Endothelial cell (in vitro differentiated cells): Measurements from ENCODE around the gene PCNA. TPM values are rescaled to one million over a fixed set of nuclear protein-coding genes. Genes with fewer than 3 reads are reported as not detected.
A peak's percentile ranks its signal among the peaks of the same experiment; 100 is the strongest.

Source experiments
- DNase-seq: peaks from one replicate; pipeline ENCODE4 v3.0.0; 2021; ENCODE audit warnings: low spot score
- H3K27ac Mint-ChIP-seq: one replicate; pipeline ENCODE4 v1.8.0; 2021; ENCODE audit warnings: mixed read lengths, inconsistent platforms; ENCODE audit not compliant: unreplicated experiment
- H3K27me3 Mint-ChIP-seq: one replicate; pipeline ENCODE4 v1.8.0; 2021; ENCODE audit warnings: mild to moderate bottlenecking, moderate library complexity, mixed read lengths, inconsistent platforms; ENCODE audit not compliant: unreplicated experiment
- H3K36me3 Mint-ChIP-seq: one replicate; pipeline ENCODE4 v1.8.0; 2021; ENCODE audit warnings: mild to moderate bottlenecking, low read depth, mixed read lengths, inconsistent platforms; ENCODE audit not compliant: unreplicated experiment
- H3K4me1 Mint-ChIP-seq: one replicate; pipeline ENCODE4 v1.8.0; 2021; ENCODE audit warnings: mild to moderate bottlenecking, mixed read lengths, inconsistent platforms; ENCODE audit not compliant: unreplicated experiment
- H3K4me3 Mint-ChIP-seq: one replicate; pipeline ENCODE4 v1.8.0; 2021; ENCODE audit warnings: mild to moderate bottlenecking, mixed read lengths, inconsistent platforms; ENCODE audit not compliant: unreplicated experiment
- H3K9me3 Mint-ChIP-seq: one replicate; pipeline ENCODE4 v1.8.0; 2021; ENCODE audit warnings: mixed read lengths, inconsistent platforms; ENCODE audit not compliant: unreplicated experiment
- total RNA-seq: library from RNA; stranded (reverse); fragmentation: NEBNext Ultra II Directional; extraction: Animal tissue kit (Norgen Biotek cat#: 25700); gene quantifications from one replicate; pipeline ENCODE4 v1.2.1, GENCODE V29; 2021; ENCODE audit not compliant: unreplicated experiment
- TF ChIP-seq, protein P1 (sequence below): fragments of 200-600 bp; sonication (generic); IDR thresholded peaks from one replicate; pipeline ENCODE4 v1.5.0; 2021; ENCODE audit warnings: antibody characterized with exemption; ENCODE audit not compliant: unreplicated experiment

Gene PCNA
- total RNA-seq, 1 donor from 2014 or later: 77.1 TPM

DNA sequence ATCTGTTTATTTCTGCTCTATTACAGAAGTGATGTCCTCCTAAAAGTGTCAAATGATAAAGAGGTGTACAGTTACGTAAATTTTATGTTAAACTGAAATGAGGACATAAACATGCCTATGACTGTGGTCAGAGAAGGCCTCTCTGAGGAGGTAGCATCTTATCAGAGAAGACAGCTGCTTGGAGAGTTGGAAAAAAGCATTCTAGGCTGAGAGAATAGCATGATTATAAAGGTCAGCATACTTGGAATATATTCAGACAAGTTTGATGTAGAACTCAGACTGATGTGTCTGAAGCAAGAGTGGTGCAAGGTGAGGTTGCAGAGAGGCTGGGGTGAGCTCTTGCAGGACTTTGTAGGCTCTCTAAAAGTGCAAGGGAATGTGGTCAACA is 3.1 kb upstream of the PCNA start:
- DNase-seq: no peak
- H3K36me3 Mint-ChIP-seq: peaks cover 2% of the 10 kb centered on the region
- TF ChIP-seq, protein P1, sequence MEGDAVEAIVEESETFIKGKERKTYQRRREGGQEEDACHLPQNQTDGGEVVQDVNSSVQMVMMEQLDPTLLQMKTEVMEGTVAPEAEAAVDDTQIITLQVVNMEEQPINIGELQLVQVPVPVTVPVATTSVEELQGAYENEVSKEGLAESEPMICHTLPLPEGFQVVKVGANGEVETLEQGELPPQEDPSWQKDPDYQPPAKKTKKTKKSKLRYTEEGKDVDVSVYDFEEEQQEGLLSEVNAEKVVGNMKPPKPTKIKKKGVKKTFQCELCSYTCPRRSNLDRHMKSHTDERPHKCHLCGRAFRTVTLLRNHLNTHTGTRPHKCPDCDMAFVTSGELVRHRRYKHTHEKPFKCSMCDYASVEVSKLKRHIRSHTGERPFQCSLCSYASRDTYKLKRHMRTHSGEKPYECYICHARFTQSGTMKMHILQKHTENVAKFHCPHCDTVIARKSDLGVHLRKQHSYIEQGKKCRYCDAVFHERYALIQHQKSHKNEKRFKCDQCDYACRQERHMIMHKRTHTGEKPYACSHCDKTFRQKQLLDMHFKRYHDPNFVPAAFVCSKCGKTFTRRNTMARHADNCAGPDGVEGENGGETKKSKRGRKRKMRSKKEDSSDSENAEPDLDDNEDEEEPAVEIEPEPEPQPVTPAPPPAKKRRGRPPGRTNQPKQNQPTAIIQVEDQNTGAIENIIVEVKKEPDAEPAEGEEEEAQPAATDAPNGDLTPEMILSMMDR: no peak
- no peak overlapping the region for H3K27ac Mint-ChIP-seq
- peaks cover 9% of the 10 kb centered on the region for H3K27me3 Mint-ChIP-seq
- no peaks in the 10 kb centered on the region for H3K9me3 Mint-ChIP-seq
- no peak overlapping the region for H3K4me3 Mint-ChIP-seq
- peaks cover 18% of the 10 kb centered on the region for H3K4me1 Mint-ChIP-seq

DNA sequence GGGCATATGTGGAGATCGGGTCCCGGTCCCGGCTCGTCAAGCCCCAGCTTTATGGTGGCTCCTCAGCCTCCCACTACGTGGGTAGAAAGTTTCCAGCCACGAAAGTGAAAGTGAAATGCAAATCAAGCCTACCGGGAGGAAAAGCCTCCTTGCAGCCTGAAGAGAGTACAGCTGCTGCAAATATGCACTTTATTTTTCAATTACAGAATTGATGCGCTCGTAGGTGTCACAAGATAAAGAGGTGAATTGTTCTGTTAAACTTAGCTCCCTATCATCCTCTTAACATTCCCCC is 373 bp upstream of the PCNA start:
- peaks cover 11% of the 10 kb centered on the region for H3K36me3 Mint-ChIP-seq
- H3K27ac Mint-ChIP-seq: peak overlapping the region; percentile 72
- TF ChIP-seq, protein P1: no peak
- DNase-seq: no peak
- H3K9me3 Mint-ChIP-seq: no peaks in the 10 kb centered on the region
- H3K4me3 Mint-ChIP-seq: peak overlapping the region; percentile 94
- peaks cover 13% of the 10 kb centered on the region for H3K4me1 Mint-ChIP-seq
- H3K27me3 Mint-ChIP-seq: no peaks in the 10 kb centered on the region

DNA sequence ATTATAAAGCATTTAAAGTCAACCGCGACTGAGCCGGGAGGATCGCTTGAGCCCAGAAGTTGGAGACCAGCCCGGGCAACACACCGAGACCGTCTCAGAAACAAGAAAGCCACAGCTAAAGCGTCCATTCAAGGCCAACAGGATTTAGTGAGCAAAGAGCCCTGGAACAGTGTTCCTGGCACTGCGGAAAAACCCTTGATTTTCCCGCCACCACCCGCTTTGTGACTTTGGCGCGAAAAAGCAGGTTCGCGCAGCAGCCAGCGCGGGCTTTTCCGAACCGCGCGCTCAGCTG is 669 bp downstream of the PCNA start:
- TF ChIP-seq, protein P1: no peak
- Mint-ChIP-seq H3K27ac (no peak overlapping the region), H3K9me3 (no peaks in the 10 kb centered on the region), H3K36me3 (peaks cover 11% of the 10 kb centered on the region), H3K27me3 (no peaks in the 10 kb centered on the region), H3K4me3 (peak overlapping the region; percentile 91), H3K4me1 (peaks cover 13% of the 10 kb centered on the region)
- no peak for DNase-seq

DNA sequence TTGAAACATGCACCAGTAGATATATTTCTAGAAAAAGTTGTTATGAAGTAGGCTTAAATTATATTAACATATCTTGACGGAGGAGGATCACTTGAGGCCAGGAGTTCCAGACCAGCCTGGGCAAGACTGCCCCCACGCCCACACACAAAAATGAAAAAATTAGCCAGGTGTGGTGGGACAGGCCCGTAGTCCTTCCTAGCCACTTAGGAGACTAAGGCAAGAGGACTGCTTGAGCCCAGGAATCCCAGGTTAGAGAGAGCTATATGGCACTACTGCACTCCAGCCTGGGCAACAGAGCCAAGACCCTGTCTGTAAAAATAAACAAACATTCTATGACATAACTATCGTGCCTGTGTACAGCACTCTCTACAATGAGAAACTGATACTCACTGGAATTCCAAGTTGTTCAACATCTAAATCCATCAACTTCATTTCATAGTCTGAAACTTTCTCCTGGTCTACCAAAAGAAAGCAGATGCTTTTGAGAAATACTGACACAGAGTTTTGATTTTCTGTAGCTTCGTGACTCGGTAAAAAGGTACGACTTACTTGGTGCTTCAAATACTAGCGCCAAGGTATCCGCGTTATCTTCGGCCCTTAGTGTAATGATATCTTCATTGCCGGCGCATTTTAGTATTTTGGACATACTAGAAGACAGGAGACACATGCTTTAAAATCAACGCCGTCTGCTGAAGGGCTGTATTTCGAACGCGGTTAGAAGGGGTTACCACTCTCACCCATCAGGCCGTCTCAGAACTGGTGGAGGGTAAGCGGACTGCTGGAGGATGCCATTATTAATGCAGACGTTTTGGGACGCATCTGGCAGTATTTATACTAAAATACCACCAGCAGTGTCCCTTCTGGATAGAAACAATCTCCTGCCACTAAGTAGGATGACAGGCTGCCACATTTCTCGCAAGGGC is 1.3 kb downstream of the PCNA start:
- peaks cover 16% of the 10 kb centered on the region for H3K4me1 Mint-ChIP-seq
- no peaks in the 10 kb centered on the region for H3K27me3 Mint-ChIP-seq
- H3K36me3 Mint-ChIP-seq: peaks cover 11% of the 10 kb centered on the region
- TF ChIP-seq, protein P1: no peak
- H3K27ac Mint-ChIP-seq: no peak overlapping the region
- DNase-seq: no peak
- no peaks in the 10 kb centered on the region for H3K9me3 Mint-ChIP-seq
- peak overlapping the region; percentile 91 for H3K4me3 Mint-ChIP-seq

DNA sequence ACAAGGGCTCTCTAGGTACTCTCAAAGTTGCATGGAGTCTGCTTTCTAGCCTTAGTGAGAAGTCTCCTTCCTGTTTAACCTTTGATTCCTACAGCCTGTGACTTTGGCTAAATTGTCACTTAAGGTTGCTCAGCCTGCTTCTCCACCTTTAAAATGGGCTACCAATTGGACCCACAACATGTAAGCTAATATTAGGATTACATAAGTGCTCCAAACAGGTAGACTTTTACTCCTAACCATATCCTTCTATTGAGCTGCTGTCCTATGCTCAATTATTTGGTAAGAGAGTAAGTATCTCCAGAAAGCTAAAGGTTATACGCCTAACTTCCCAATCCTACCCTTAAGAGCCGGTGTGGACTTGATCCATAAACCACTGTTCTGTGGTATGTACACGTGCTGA is 2.9 kb downstream of the PCNA start:
- Mint-ChIP-seq H3K27ac (no peak overlapping the region), H3K4me3 (no peak overlapping the region)

More for the DNA sequence above, 2.9 kb downstream of the PCNA start:
- Mint-ChIP-seq H3K27me3 (no peaks in the 10 kb centered on the region), H3K36me3 (peaks cover 11% of the 10 kb centered on the region), H3K4me1 (peaks cover 19% of the 10 kb centered on the region), H3K9me3 (no peaks in the 10 kb centered on the region)
- TF ChIP-seq, protein P1: no peak
- no peak for DNase-seq
